ENCODE measurements around the gene CD44. TPM values are rescaled to one million over a fixed set of nuclear protein-coding genes. Genes with fewer than 3 reads are reported as not detected.

The CD44 gene
- polyA plus RNA-seq, 1 of the 3 experiments (the other 2 are of a cell fraction) = 457 TPM

- TF ChIP-seq REST (IDR thresholded peaks at IDR 0.05; ENCODE audit: low read depth, low read length) (0 out of 2 replicates have a peak, but pooled peaks have one; percentile 60), TCF12 (IDR thresholded peaks at IDR 0.05) (peak; percentile 98), NRF1 (IDR thresholded peaks at IDR 0.05; ENCODE audit: low read depth, low read length) (no peak), USF2 (IDR thresholded peaks at IDR 0.05; ENCODE audit: borderline replicate concordance, low read depth, low read length) (no peak), POLR2AphosphoS5 (IDR thresholded peaks at IDR 0.05; ENCODE audit: low read depth, low read length) (peak; percentile 61), MEF2A (IDR thresholded peaks at IDR 0.05; ENCODE audit: borderline replicate concordance, low read depth) (no peak; the same call in 1 of the 2 replicates), CHD2 (IDR thresholded peaks at IDR 0.05; ENCODE audit: low read length, partially characterized antibody) (no peak), FOXM1 (IDR thresholded peaks at IDR 0.05; ENCODE audit: low read depth) (peak; percentile 96), FOSL2 (IDR thresholded peaks at IDR 0.05; ENCODE audit: borderline replicate concordance, low read depth) (peak; percentile 99), RXRA (IDR thresholded peaks at IDR 0.05; ENCODE audit: borderline replicate concordance, low read depth) (peak; percentile 94), ELF1 (IDR thresholded peaks at IDR 0.05) (peak; percentile 65), TEAD4 (IDR thresholded peaks at IDR 0.05; ENCODE audit: borderline replicate concordance, insufficient read depth) (peak; percentile 96)
These were observed 27.7 kb downstream of the CD44 start (continued) for GRCh38 chr11:35166369-35167360.

- CTCF ChIA-PET = interaction anchor here (1.0 kb wide), 1 partner anchor 170 kb away, joined by 3 read pairs; no protein-coding TSS in a partner anchor
- no peak for DNase-seq
- no peak for TF ChIP-seq YY1 (IDR thresholded peaks at IDR 0.05; ENCODE audit: low read depth)
- no peak for TF ChIP-seq ELF1 (IDR thresholded peaks at IDR 0.05)
- no peak for TF ChIP-seq EZH2phosphoT487 (IDR thresholded peaks at IDR 0.05; ENCODE audit: borderline replicate concordance, low read depth)
- no peak; the same call in 1 of the 2 replicates for TF ChIP-seq TCF12 (IDR thresholded peaks at IDR 0.05)
- TF ChIP-seq TEAD4 (IDR thresholded peaks at IDR 0.05; ENCODE audit: borderline replicate concordance, insufficient read depth) = no peak
- TF ChIP-seq FOXM1 (IDR thresholded peaks at IDR 0.05; ENCODE audit: low read depth) = no peak
- TF ChIP-seq TAF1 (IDR thresholded peaks at IDR 0.05; ENCODE audit: borderline replicate concordance, low read depth, low read length) = no peak
- no peak for TF ChIP-seq USF2 (IDR thresholded peaks at IDR 0.05; ENCODE audit: borderline replicate concordance, low read depth, low read length)
- no peak for TF ChIP-seq POLR2AphosphoS5 (IDR thresholded peaks at IDR 0.05; ENCODE audit: low read depth, low read length)
- no peak for TF ChIP-seq USF1 (IDR thresholded peaks at IDR 0.05; ENCODE audit: borderline replicate concordance, low read depth)
- TF ChIP-seq GATA2 (CRISPR knock-in tag; IDR thresholded peaks at IDR 0.05) = no peak
- TF ChIP-seq SMC3 (IDR thresholded peaks at IDR 0.05; ENCODE audit: low read depth, low read length) = no peak
- no peak for TF ChIP-seq MXI1 (IDR thresholded peaks at IDR 0.05; ENCODE audit: low read depth, low read length)
- no peak for TF ChIP-seq RCOR1 (IDR thresholded peaks at IDR 0.05; ENCODE audit: low read length)
These were observed 28.5 kb downstream of the CD44 start for GRCh38 chr11:35167426-35167954.

More at GRCh38 chr11:35167426-35167954, 28.5 kb downstream of the CD44 start:
- POLR2A ChIA-PET = no interaction called here
- H3K36me3 ChIP-seq (replicated peaks in 1 of 2; ENCODE audit: control insufficient read depth in 1 of 2, insufficient read depth in 2 of 2, low read length in 1 of 2) = peaks cover 0 to 26% of the 10 kb centered on the region in 2 experiments
- no peaks in the 10 kb centered on the region for H4K20me1 ChIP-seq (ENCODE audit: insufficient read depth)
- peaks cover 58% of the 10 kb centered on the region for H3F3A ChIP-seq (replicated peaks; ENCODE audit: insufficient read depth)
- H3K4me3 ChIP-seq (ENCODE audit: low read depth in 2 of 2, low read length in 1 of 2) = no peak overlapping the region; a peak in 1 of 4 replicates
- H3K9me3 ChIP-seq = no peaks in the 10 kb centered on the region
- H3K79me2 ChIP-seq (ENCODE audit: insufficient read depth) = peaks cover 96% of the 10 kb centered on the region
- 90% methylated on average over 2 of the region's 2 CpGs for WGBS (ENCODE audit: low lambda C conversion rate)
- H3K9ac ChIP-seq = peak overlapping the region; percentile 65
- peak overlapping the region; percentile 72 for H3K4me2 ChIP-seq
- peaks cover 9 to 62% of the 10 kb centered on the region in 2 experiments for H3K4me1 ChIP-seq (ENCODE audit: control insufficient read depth in 1 of 2, insufficient read depth in 2 of 2, low read depth in 1 of 2, low read length in 1 of 2)
- no peaks in the 10 kb centered on the region for H3K9me2 ChIP-seq
- no peaks in the 10 kb centered on the region for H3K27me3 ChIP-seq (ENCODE audit: insufficient read depth)
- peak overlapping the region; percentile 58 to 96 for H3K27ac ChIP-seq (ENCODE audit: low read depth in 2 of 2, low read length in 1 of 2)
- no peak overlapping the region for H2AFZ ChIP-seq (ENCODE audit: low read depth)
